Measurements from ENCODE around the gene CPE. TPM values are rescaled to one million over a fixed set of nuclear protein-coding genes. Genes with fewer than 3 reads are reported as not detected.

The CPE gene
- polyA plus RNA-seq, 1 of the 3 experiments (the other 2 are of a cell fraction): 18.2 TPM

- TF ChIP-seq CHD2 (IDR thresholded peaks at IDR 0.05; ENCODE audit: low read length, partially characterized antibody) (no peak), MEF2A (IDR thresholded peaks at IDR 0.05; ENCODE audit: borderline replicate concordance, low read depth) (no peak), RAD21 (IDR thresholded peaks at IDR 0.05; ENCODE audit: low read length) (no peak)
Measured at GRCh38 chr4:165461159-165461821, 82.5 kb downstream of the CPE start (continued).

GRCh38 chr4:165462009-165462408, 83.2 kb downstream of the CPE start:
- H3K27me3 ChIP-seq (ENCODE audit: insufficient read depth): no peaks in the 10 kb centered on the region; the same call in 1 of the 2 replicates
- no peak overlapping the region for H2AFZ ChIP-seq (ENCODE audit: low read depth)
- no peak overlapping the region; a peak in 1 of 4 replicates for H3K27ac ChIP-seq (ENCODE audit: low read depth in 2 of 2, low read length in 1 of 2)
- ChIA-PET POLR2A (no interaction called here), CTCF (interaction anchor here (0.8 to 4.8 kb wide), 7 partner anchors 25 to 349 kb away, joined by 3 to 56 read pairs (median 4); partner anchors contain the start of gene TMEM192)
- no peak for TF ChIP-seq EP300 (IDR thresholded peaks at IDR 0.05; ENCODE audit: borderline replicate concordance in 1 of 2, low read depth in 1 of 2, low read length in 1 of 2)
- TF ChIP-seq, protein P1, sequence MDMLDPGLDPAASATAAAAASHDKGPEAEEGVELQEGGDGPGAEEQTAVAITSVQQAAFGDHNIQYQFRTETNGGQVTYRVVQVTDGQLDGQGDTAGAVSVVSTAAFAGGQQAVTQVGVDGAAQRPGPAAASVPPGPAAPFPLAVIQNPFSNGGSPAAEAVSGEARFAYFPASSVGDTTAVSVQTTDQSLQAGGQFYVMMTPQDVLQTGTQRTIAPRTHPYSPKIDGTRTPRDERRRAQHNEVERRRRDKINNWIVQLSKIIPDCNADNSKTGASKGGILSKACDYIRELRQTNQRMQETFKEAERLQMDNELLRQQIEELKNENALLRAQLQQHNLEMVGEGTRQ (IDR thresholded peaks at IDR 0.05; ENCODE audit: borderline replicate concordance, low read depth, low read length): no peak
- TF ChIP-seq, protein P2, sequence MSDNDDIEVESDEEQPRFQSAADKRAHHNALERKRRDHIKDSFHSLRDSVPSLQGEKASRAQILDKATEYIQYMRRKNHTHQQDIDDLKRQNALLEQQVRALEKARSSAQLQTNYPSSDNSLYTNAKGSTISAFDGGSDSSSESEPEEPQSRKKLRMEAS (IDR thresholded peaks at IDR 0.05; ENCODE audit: low read depth): no peak
- no peak for TF ChIP-seq RFX5 (IDR thresholded peaks at IDR 0.05; ENCODE audit: low read length)
- TF ChIP-seq, protein P3, sequence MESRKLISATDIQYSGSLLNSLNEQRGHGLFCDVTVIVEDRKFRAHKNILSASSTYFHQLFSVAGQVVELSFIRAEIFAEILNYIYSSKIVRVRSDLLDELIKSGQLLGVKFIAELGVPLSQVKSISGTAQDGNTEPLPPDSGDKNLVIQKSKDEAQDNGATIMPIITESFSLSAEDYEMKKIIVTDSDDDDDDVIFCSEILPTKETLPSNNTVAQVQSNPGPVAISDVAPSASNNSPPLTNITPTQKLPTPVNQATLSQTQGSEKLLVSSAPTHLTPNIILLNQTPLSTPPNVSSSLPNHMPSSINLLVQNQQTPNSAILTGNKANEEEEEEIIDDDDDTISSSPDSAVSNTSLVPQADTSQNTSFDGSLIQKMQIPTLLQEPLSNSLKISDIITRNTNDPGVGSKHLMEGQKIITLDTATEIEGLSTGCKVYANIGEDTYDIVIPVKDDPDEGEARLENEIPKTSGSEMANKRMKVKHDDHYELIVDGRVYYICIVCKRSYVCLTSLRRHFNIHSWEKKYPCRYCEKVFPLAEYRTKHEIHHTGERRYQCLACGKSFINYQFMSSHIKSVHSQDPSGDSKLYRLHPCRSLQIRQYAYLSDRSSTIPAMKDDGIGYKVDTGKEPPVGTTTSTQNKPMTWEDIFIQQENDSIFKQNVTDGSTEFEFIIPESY (IDR thresholded peaks at IDR 0.05; ENCODE audit: borderline replicate concordance, low read depth): no peak
- no peak for TF ChIP-seq FOSL2 (IDR thresholded peaks at IDR 0.05; ENCODE audit: borderline replicate concordance, low read depth)
- TF ChIP-seq ELF1 (IDR thresholded peaks at IDR 0.05): no peak
- no peak for TF ChIP-seq GATA2 (CRISPR knock-in tag; IDR thresholded peaks at IDR 0.05)
- no peak for TF ChIP-seq MXI1 (IDR thresholded peaks at IDR 0.05; ENCODE audit: low read depth, low read length)
- no peak overlapping the region for H3K4me2 ChIP-seq
- no peaks in the 10 kb centered on the region for H4K20me1 ChIP-seq (ENCODE audit: insufficient read depth)
- no peaks in the 10 kb centered on the region for H3K9me2 ChIP-seq
- H3K9me3 ChIP-seq: no peaks in the 10 kb centered on the region
- H3F3A ChIP-seq (replicated peaks; ENCODE audit: insufficient read depth): no peaks in the 10 kb centered on the region
- H3K79me2 ChIP-seq (ENCODE audit: insufficient read depth): no peaks in the 10 kb centered on the region
- H3K4me3 ChIP-seq (ENCODE audit: low read depth in 2 of 2, low read length in 1 of 2): no peak overlapping the region
- no peak for DNase-seq
- no peaks in the 10 kb centered on the region for H3K36me3 ChIP-seq (replicated peaks in 1 of 2; ENCODE audit: control insufficient read depth in 1 of 2, insufficient read depth in 2 of 2, low read length in 1 of 2)
- 79% methylated on average over 3 of the region's 3 CpGs for WGBS (ENCODE audit: low lambda C conversion rate)
- H3K4me1 ChIP-seq (ENCODE audit: control insufficient read depth in 1 of 2, insufficient read depth in 2 of 2, low read depth in 1 of 2, low read length in 1 of 2): peaks cover 0 to 3% of the 10 kb centered on the region in 2 experiments; a peak in 3 of 4 replicates
- H3K9ac ChIP-seq: no peak overlapping the region
